ENCODE measurements around the gene ZNF26. TPM values are rescaled to one million over a fixed set of nuclear protein-coding genes. Genes with fewer than 3 reads are reported as not detected.

The ZNF26 gene
- total RNA-seq, 6 experiments from 2014 or later = 3.2 to 14.9 (median 3.9) TPM

- ATAC-seq (no peak), DNase-seq (no peak)
- Histone ChIP-seq H3K27ac (no peak overlapping the region), H3K4me1 (no peaks in the 10 kb centered on the region), H3K4me3 (no peak overlapping the region), H3K27me3 (no peaks in the 10 kb centered on the region), H3K36me3 (peaks cover 0 to 73% (median 34%) of the 10 kb centered on the region in 4 donors), H3K9me3 (peaks cover 3 to 73% (median 51%) of the 10 kb centered on the region in 4 donors)
- WGBS (ENCODE audit: insufficient coverage, low coverage, low lambda C conversion rate, missing lambda C conversion rate) = 94% methylated on average over 3 of the region's 3 CpGs
- TF ChIP-seq POLR2A (IDR thresholded peaks at IDR 0.05) (no peak), CTCF (IDR thresholded peaks at IDR 0.05) (no peak)
- intact Hi-C loops (cut with DNase I) = no loop called here
Observed at GRCh38 chr12:133046698-133047097, 60.5 kb downstream of the ZNF26 start.

GRCh38 chr12:133057446-133057845, 71.3 kb downstream of the ZNF26 start:
- WGBS (ENCODE audit: insufficient coverage, low coverage, low lambda C conversion rate, missing lambda C conversion rate) = 97% methylated on average over 5 of the region's 5 CpGs
- peaks cover 11 to 96% (median 58%) of the 10 kb centered on the region in 4 donors for H3K9me3 ChIP-seq
- no peak for ATAC-seq
- no peaks in the 10 kb centered on the region for H3K27me3 ChIP-seq
- H3K27ac ChIP-seq = no peak overlapping the region
- H3K4me3 ChIP-seq = no peak overlapping the region
- no peak for DNase-seq
- H3K4me1 ChIP-seq = no peaks in the 10 kb centered on the region
- intact Hi-C loops (cut with DNase I) = no loop called here
- TF ChIP-seq CTCF (IDR thresholded peaks at IDR 0.05) (no peak), POLR2A (IDR thresholded peaks at IDR 0.05) (no peak)
- H3K36me3 ChIP-seq = peaks cover 0 to 26% (median 10%) of the 10 kb centered on the region in 4 donors

GRCh38 chr12:133058203-133059113, 72.3 kb downstream of the ZNF26 start:
- DNase-seq (no peak), ATAC-seq (no peak)
- no peak for TF ChIP-seq POLR2A (IDR thresholded peaks at IDR 0.05)
- TF ChIP-seq CTCF (IDR thresholded peaks at IDR 0.05) = no peak
- Histone ChIP-seq H3K27me3 (no peaks in the 10 kb centered on the region), H3K9me3 (peaks cover 11 to 96% (median 60%) of the 10 kb centered on the region in 4 donors), H3K4me3 (no peak overlapping the region), H3K27ac (no peak overlapping the region), H3K36me3 (peaks cover 0 to 16% (median 4%) of the 10 kb centered on the region in 4 donors), H3K4me1 (no peaks in the 10 kb centered on the region)
- intact Hi-C loops (cut with DNase I) = no loop called here
- WGBS (ENCODE audit: insufficient coverage, low coverage, low lambda C conversion rate, missing lambda C conversion rate) = 93% methylated on average over 8 of the region's 8 CpGs

- H3K36me3 ChIP-seq = peaks cover 0 to 5% (median 0%) of the 10 kb centered on the region in 4 donors
- H3K4me3 ChIP-seq = no peak overlapping the region
- H3K4me1 ChIP-seq = no peaks in the 10 kb centered on the region
- H3K27ac ChIP-seq = no peak overlapping the region
- intact Hi-C loops (cut with DNase I) = no loop called here
- H3K27me3 ChIP-seq = no peaks in the 10 kb centered on the region
- TF ChIP-seq CTCF (IDR thresholded peaks at IDR 0.05) (no peak), POLR2A (IDR thresholded peaks at IDR 0.05) (no peak)
- H3K9me3 ChIP-seq = peaks cover 11 to 93% (median 55%) of the 10 kb centered on the region in 4 donors
- 80% methylated on average over 1 of the region's 1 CpG for WGBS (ENCODE audit: insufficient coverage, low coverage, low lambda C conversion rate, missing lambda C conversion rate)
- no peak for DNase-seq
- no peak for ATAC-seq
Observed at GRCh38 chr12:133061954-133062353, 75.8 kb downstream of the ZNF26 start.
